ENCODE results near the gene MOB1B. TPM values are rescaled to one million over a fixed set of nuclear protein-coding genes. Genes with fewer than 3 reads are reported as not detected.

MOB1B gene
- total RNA-seq, 1 experiment from 2014 or later, result 33.2 TPM

- Histone ChIP-seq H4K20me1 (ENCODE audit: insufficient read depth) (no peaks in the 10 kb centered on the region), H2AFZ (ENCODE audit: low read depth, low read length, poor library complexity, severe bottlenecking) (no peak overlapping the region), H3K9ac (ENCODE audit: low read length) (peak overlapping the region; percentile 86), H3K4me3 (replicated peaks in 1 of 2; ENCODE audit: low read depth in 1 of 2, low read length in 2 of 2) (peak overlapping the region; percentile 95), H3K27me3 (ENCODE audit: insufficient read depth, low read length) (no peaks in the 10 kb centered on the region), H3K79me2 (ENCODE audit: insufficient read depth, low read length) (peaks cover 39% of the 10 kb centered on the region), H3K9me2 (ENCODE audit: insufficient read depth) (no peaks in the 10 kb centered on the region), H3K4me2 (ENCODE audit: low read length) (peak overlapping the region; percentile 84), H3K27ac (ENCODE audit: low read depth, low read length) (peak overlapping the region; percentile 62; the same call in 1 of the 2 replicates), H3K36me3 (ENCODE audit: control insufficient read depth in 1 of 2, insufficient read depth in 2 of 2, low read length in 2 of 2) (no peaks in the 10 kb centered on the region), H3K4me1 (ENCODE audit: control insufficient read depth in 1 of 2, insufficient read depth in 2 of 2, low read length in 2 of 2) (peaks cover 0 to 20% of the 10 kb centered on the region in 2 experiments; a peak in 3 of 4 replicates), H3K9me3 (ENCODE audit: control insufficient read depth in 1 of 2, insufficient read depth in 1 of 2, low read depth in 1 of 2, low read length in 2 of 2) (no peaks in the 10 kb centered on the region)
- RAD21 ChIA-PET (ENCODE audit: low non-redundant PET in 1 of 2, low total read pairs in 2 of 2, uncharacterized antibody in 2 of 2, unreplicated experiment in 2 of 2), result interaction anchor here in 1 of 2 experiments (0.7 kb wide), 1 partner anchor 17 kb away, joined by 3 read pairs; no protein-coding TSS in a partner anchor
- CTCF ChIA-PET, result interaction anchor here (5.1 kb wide), 1 partner anchor 18 kb away, joined by 28 read pairs; no protein-coding TSS in a partner anchor
- TF ChIP-seq ELF1 (IDR thresholded peaks at IDR 0.05; ENCODE audit: borderline replicate concordance, low read depth) (no peak), SP1 (IDR thresholded peaks at IDR 0.05; ENCODE audit: low read depth) (0 out of 2 replicates have a peak, but pooled peaks have one; percentile 21)
- POLR2A ChIA-PET, result interaction anchor here (1.3 to 2.0 kb wide), 2 partner anchors 14 to 18 kb away, joined by 3 to 8 read pairs; no protein-coding TSS in a partner anchor
- no TSS peak for BruUV-seq (replicated peaks)
- intact Hi-C loops (cut with micrococcal nuclease), result loop anchor here (5.0 to 10.0 kb wide), 3 partner anchors 90 to 308 kb away; partner anchors contain the start of genes MOB1B and UTP3
- ATAC-seq, result no peak
- peak; percentile 23 for DNase-seq (ENCODE audit: low read depth, low spot score)
Observed at GRCh38 chr4:70992391-70992881, 90.3 kb downstream of the MOB1B start.

- ChIA-PET POLR2A (interaction anchor here (0.7 to 2.0 kb wide), 4 partner anchors 13 to 288 kb away, joined by 3 to 8 read pairs (median 3); partner anchors contain the start of gene GRSF1), RAD21 (ENCODE audit: low non-redundant PET in 1 of 2, low total read pairs in 2 of 2, uncharacterized antibody in 2 of 2, unreplicated experiment in 2 of 2) (interaction anchor here in 1 of 2 experiments (1.1 kb wide), 1 partner anchor 392 kb away, joined by 3 read pairs; no protein-coding TSS in a partner anchor), CTCF (interaction anchor here (5.1 kb wide), 1 partner anchor 17 kb away, joined by 28 read pairs; no protein-coding TSS in a partner anchor)
- DNase-seq (ENCODE audit: low read depth, low spot score), result peak; percentile 77
- Histone ChIP-seq H3K9me3 (ENCODE audit: control insufficient read depth in 1 of 2, insufficient read depth in 1 of 2, low read depth in 1 of 2, low read length in 2 of 2) (no peaks in the 10 kb centered on the region), H2AFZ (ENCODE audit: low read depth, low read length, poor library complexity, severe bottlenecking) (peak within 1 kb of the TSS; percentile 72), H3K27me3 (ENCODE audit: insufficient read depth, low read length) (no peaks in the 10 kb centered on the region), H3K4me1 (ENCODE audit: control insufficient read depth in 1 of 2, insufficient read depth in 2 of 2, low read length in 2 of 2) (peaks cover 0 to 20% of the 10 kb centered on the region in 2 experiments; a peak in 3 of 4 replicates), H3K9ac (ENCODE audit: low read length) (peak within 1 kb of the TSS; percentile 86), H3K27ac (ENCODE audit: low read depth, low read length) (peak within 1 kb of the TSS; percentile 62), H3K36me3 (ENCODE audit: control insufficient read depth in 1 of 2, insufficient read depth in 2 of 2, low read length in 2 of 2) (peaks cover 1 to 4% of the 10 kb centered on the region in 2 experiments; a peak in 1 of 4 replicates), H4K20me1 (ENCODE audit: insufficient read depth) (no peaks in the 10 kb centered on the region), H3K4me2 (ENCODE audit: low read length) (peak within 1 kb of the TSS; percentile 84), H3K4me3 (replicated peaks in 1 of 2; ENCODE audit: low read depth in 1 of 2, low read length in 2 of 2) (peak within 1 kb of the TSS; percentile 95), H3K79me2 (ENCODE audit: insufficient read depth, low read length) (peaks cover 48% of the 10 kb centered on the region), H3K9me2 (ENCODE audit: insufficient read depth) (no peaks in the 10 kb centered on the region)
- ATAC-seq, result peak; percentile 92
- no TSS peak for BruUV-seq (replicated peaks)
- intact Hi-C loops (cut with micrococcal nuclease), result loop anchor here (5.0 to 10.0 kb wide), 3 partner anchors 91 to 309 kb away; partner anchors contain the start of genes MOB1B and UTP3
- TF ChIP-seq REST (IDR thresholded peaks at IDR 0.05; ENCODE audit: low read depth), result no peak
- peak; percentile 90 for TF ChIP-seq POLR2AphosphoS5 (IDR thresholded peaks at IDR 0.05; ENCODE audit: low read depth, low read length)
- TF ChIP-seq FOSL1 (IDR thresholded peaks at IDR 0.05; ENCODE audit: low read depth), result no peak
- TF ChIP-seq EGR1 (IDR thresholded peaks at IDR 0.05; ENCODE audit: low read depth), result 0 out of 2 replicates have a peak, but pooled peaks have one; percentile 4
- no peak for TF ChIP-seq CTCF (IDR thresholded peaks at IDR 0.05 in 2 of 3, conservative IDR thresholded peaks at IDR 0.05 in 1 of 3; ENCODE audit: borderline replicate concordance in 1 of 3, insufficient read depth in 1 of 3, low read depth in 2 of 3, low read length in 2 of 3)
- 0 out of 2 replicates have a peak, but pooled peaks have one; percentile 36 for TF ChIP-seq ELF1 (IDR thresholded peaks at IDR 0.05; ENCODE audit: borderline replicate concordance, low read depth)
- TF ChIP-seq MAX (IDR thresholded peaks at IDR 0.05), result peak; percentile 92
- TF ChIP-seq SIN3A (IDR thresholded peaks at IDR 0.05; ENCODE audit: low read depth), result peak; percentile 82
Observed at GRCh38 chr4:70993181-70994068, 91.3 kb downstream of the MOB1B start, which contains the start of gene DCK. Gene DCK, plus strand, starts transcription at chr4:70993649. Its CDS starts 187 bp downstream, at chr4:70993836.

Data from HCT116 (cell line).